C4-2B (cell line): Measurements from ENCODE around the gene PRELID1.
A peak's percentile ranks its signal among the peaks of the same experiment; 100 is the strongest.

Experiments
- H3K27ac ChIP-seq: fragments of 450-650 bp; 2 replicates; pipeline ENCODE4 v1.5.1; 2017
- ZFX ChIP-seq: fragments of 450-650 bp; IDR thresholded peaks from 2 replicates; pipeline ENCODE4 v1.6.1; 2017
- TF ChIP-seq, protein P1 (sequence below): fragments of 450-650 bp; conservative IDR thresholded peaks from 2 replicates; pipeline ENCODE4 v1.5.1; 2017; ENCODE audit warnings: mild to moderate bottlenecking

Gene PRELID1

DNA sequence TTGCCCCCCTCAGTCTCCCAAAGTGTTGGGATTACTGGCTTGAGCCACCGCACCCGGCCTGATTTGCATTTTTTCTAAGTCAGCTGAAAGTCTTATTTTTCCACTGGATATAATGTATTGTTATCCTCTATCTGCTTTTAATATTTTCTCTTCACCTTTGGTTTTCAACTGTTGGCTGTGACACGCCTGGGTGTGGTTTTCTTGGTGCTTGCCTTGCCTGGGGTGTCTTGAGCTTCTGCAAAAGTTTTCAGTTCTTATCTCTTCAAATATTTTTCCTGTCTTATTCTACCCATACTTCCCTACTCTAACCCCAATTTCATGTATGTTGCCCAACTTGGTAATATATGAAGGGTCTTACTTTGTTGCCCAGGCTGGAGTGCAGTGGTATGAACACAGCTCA is 12.4 kb downstream of the PRELID1 start:
- TF ChIP-seq, protein P1, sequence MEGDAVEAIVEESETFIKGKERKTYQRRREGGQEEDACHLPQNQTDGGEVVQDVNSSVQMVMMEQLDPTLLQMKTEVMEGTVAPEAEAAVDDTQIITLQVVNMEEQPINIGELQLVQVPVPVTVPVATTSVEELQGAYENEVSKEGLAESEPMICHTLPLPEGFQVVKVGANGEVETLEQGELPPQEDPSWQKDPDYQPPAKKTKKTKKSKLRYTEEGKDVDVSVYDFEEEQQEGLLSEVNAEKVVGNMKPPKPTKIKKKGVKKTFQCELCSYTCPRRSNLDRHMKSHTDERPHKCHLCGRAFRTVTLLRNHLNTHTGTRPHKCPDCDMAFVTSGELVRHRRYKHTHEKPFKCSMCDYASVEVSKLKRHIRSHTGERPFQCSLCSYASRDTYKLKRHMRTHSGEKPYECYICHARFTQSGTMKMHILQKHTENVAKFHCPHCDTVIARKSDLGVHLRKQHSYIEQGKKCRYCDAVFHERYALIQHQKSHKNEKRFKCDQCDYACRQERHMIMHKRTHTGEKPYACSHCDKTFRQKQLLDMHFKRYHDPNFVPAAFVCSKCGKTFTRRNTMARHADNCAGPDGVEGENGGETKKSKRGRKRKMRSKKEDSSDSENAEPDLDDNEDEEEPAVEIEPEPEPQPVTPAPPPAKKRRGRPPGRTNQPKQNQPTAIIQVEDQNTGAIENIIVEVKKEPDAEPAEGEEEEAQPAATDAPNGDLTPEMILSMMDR, result no peak
- no peak for TF ChIP-seq ZFX
- H3K27ac ChIP-seq, result no peak overlapping the region

GRCh38 chr5:177317959-177318377 is 14.4 kb downstream of the PRELID1 start:
- TF ChIP-seq ZFX, result no peak
- TF ChIP-seq, protein P1, result peak; percentile 99
- no peak overlapping the region for H3K27ac ChIP-seq

GRCh38 chr5:177319913-177320588 is 16.5 kb downstream of the PRELID1 start:
- TF ChIP-seq ZFX, result no peak
- TF ChIP-seq, protein P1, result no peak
- no peak overlapping the region for H3K27ac ChIP-seq

DNA sequence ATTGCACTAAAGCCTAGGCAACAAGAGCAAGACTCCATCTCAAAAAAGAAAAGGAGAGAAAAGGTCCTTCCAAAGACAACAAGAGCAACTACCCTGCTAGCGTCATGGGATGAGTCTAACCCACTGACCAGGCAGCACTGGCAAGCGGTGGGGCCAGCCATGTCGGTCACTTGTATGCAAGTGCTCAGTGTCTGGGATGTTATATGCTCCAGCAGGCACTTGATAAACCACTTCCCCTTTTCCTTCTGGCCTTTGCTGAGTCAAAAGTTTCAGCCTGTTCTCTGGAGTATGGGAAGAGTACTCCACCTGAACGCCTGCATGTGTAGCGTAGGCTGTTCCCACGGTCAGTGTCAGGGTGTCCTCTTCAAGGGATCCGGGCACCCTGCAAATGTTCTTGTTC is 17.3 kb downstream of the PRELID1 start:
- no peak for TF ChIP-seq ZFX
- TF ChIP-seq, protein P1, result no peak
- no peak overlapping the region for H3K27ac ChIP-seq

DNA sequence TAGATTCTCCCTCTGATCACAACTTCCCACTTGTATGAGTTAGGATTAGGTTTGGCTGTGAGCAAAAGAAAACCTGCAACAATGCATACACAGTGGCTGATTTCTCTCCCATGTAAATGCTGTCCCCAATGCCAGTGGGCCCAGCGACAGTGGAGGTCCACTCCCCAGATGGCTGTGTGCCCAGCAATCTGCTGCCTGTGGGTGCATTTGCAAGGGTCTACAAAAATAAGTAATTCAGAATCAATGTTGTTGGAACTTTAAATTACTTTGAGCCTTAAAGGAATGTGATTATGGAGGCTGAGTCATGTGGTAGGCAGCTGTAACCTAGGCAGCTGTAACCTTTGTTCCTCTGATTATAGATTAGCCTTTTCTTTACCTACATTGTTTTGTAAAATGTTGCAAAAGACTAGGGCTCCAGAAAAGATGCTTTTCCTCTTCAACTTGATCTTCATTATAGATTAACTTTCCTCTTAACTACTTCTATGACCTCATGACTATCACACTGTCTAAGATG is 22.3 kb downstream of the PRELID1 start:
- H3K27ac ChIP-seq, result no peak overlapping the region
- TF ChIP-seq, protein P1, result no peak
- TF ChIP-seq ZFX, result no peak

GRCh38 chr5:177327539-177328522 is 24.2 kb downstream of the PRELID1 start:
- TF ChIP-seq, protein P1, result no peak
- TF ChIP-seq ZFX, result no peak
- no peak overlapping the region for H3K27ac ChIP-seq
